Neural cell (in vitro differentiated cells): ENCODE data around the gene DMXL1. TPM values are rescaled to one million over a fixed set of nuclear protein-coding genes. Genes with fewer than 3 reads are reported as not detected.

Experiments used
- H2AFZ ChIP-seq: fragments of 200-600, 300-800 bp; sonication (generic), shearing (Covaris generic); 2 replicates; pipeline ENCODE4 v1.6.0; 2014; ENCODE audit warnings: low read depth, mild to moderate bottlenecking, antibody characterized with exemption, low read length, moderate library complexity
- H3F3A ChIP-seq: fragments of 200-600 bp; shearing (Covaris generic); 2 replicates; pipeline ENCODE4 v1.6.1; 2016; ENCODE audit warnings: mild to moderate bottlenecking, moderate library complexity, mixed read lengths, antibody characterized with exemption, low read length; ENCODE audit not compliant: insufficient read depth, poor library complexity, severe bottlenecking
- H3K27ac ChIP-seq: fragments of 200-600, 300-800 bp; sonication (generic), shearing (Covaris generic); 2 replicates; pipeline ENCODE4 v1.5.1; 2014; ENCODE audit warnings: mild to moderate bottlenecking, low read length, moderate library complexity
- H3K27me3 ChIP-seq: fragments of 300-800, 200-600 bp; sonication (generic), shearing (Covaris generic); 2 replicates; pipeline ENCODE4 v1.6.0; 2014; ENCODE audit warnings: mild to moderate bottlenecking, low read depth, low read length, moderate library complexity; ENCODE audit not compliant: insufficient read depth
- H3K36me3 ChIP-seq: fragments of 300-800, 200-600 bp; sonication (generic), shearing (Covaris generic); 2 replicates; pipeline ENCODE4 v1.5.1; 2014; ENCODE audit warnings: mild to moderate bottlenecking, antibody characterized with exemption, low read length, moderate library complexity; ENCODE audit not compliant: insufficient read depth
- H3K4me2 ChIP-seq: fragments of 300-800, 200-600 bp; sonication (generic), shearing (Covaris generic); 2 replicates; pipeline ENCODE4 v1.6.0; 2014; ENCODE audit warnings: mild to moderate bottlenecking, low read length
- H3K4me3 ChIP-seq: fragments of 300-800, 200-600 bp; sonication (generic), shearing (Covaris generic); 2 replicates; pipeline ENCODE4 v1.5.1; 2014; ENCODE audit warnings: mild to moderate bottlenecking, low read length, moderate library complexity
- H3K79me2 ChIP-seq: fragments of 200-600 bp; shearing (Covaris generic); replicated peaks from 2 replicates; pipeline ENCODE4 v1.6.0; 2014; ENCODE audit warnings: mild to moderate bottlenecking, low read length, moderate library complexity; ENCODE audit not compliant: insufficient read depth
- H3K9ac ChIP-seq: fragments of 300-800, 200-600 bp; sonication (generic), shearing (Covaris generic); 2 replicates; pipeline ENCODE4 v1.6.1; 2016; ENCODE audit warnings: mild to moderate bottlenecking, low read length, mixed read lengths
- H3K9me2 ChIP-seq: fragments of 200-600 bp; shearing (Covaris generic); 2 replicates; pipeline ENCODE4 v1.6.1; 2016; ENCODE audit warnings: mild to moderate bottlenecking, low read length, mixed read lengths; ENCODE audit not compliant: insufficient read depth
- H3K9me3 ChIP-seq: fragments of 200-600, 300-800 bp; sonication (generic), shearing (Covaris generic); 2 replicates; pipeline ENCODE4 v1.6.1; 2016; ENCODE audit warnings: mild to moderate bottlenecking, mixed run types, low read length, moderate library complexity, mixed read lengths
- H4K20me1 ChIP-seq: fragments of 200-600 bp; shearing (Covaris generic); 2 replicates; pipeline ENCODE4 v1.6.1; 2016; ENCODE audit warnings: mild to moderate bottlenecking, mixed run types; ENCODE audit not compliant: insufficient read depth
- CTCF ChIP-seq: fragments of 450-650 bp; IDR thresholded peaks from 2 replicates; pipeline ENCODE4 v1.5.1; 2014; ENCODE audit warnings: antibody characterized with exemption, mild to moderate bottlenecking, moderate library complexity; ENCODE audit not compliant: poor library complexity, severe bottlenecking
- EP300 ChIP-seq: fragments of 450-650 bp; conservative IDR thresholded peaks from 2 replicates; pipeline ENCODE4 v1.6.1; 2014; ENCODE audit warnings: antibody characterized with exemption, mild to moderate bottlenecking, moderate library complexity; ENCODE audit not compliant: poor library complexity, severe bottlenecking
- EZH2 ChIP-seq: fragments of 200-600, 300-800 bp; shearing (Covaris generic), sonication (generic); IDR thresholded peaks from 2 replicates; pipeline ENCODE4 v1.6.1; 2014; ENCODE audit warnings: antibody characterized with exemption, low read length, borderline replicate concordance, mild to moderate bottlenecking; ENCODE audit not compliant: insufficient read depth, poor library complexity, severe bottlenecking
- MXI1 ChIP-seq: fragments of 450-650 bp; conservative IDR thresholded peaks from 2 replicates; pipeline ENCODE4 v1.6.1; 2014; ENCODE audit warnings: antibody characterized with exemption, mild to moderate bottlenecking; ENCODE audit not compliant: poor library complexity, severe bottlenecking
- POLR2AphosphoS5 ChIP-seq: IDR thresholded peaks from 2 replicates; pipeline ENCODE4 v1.6.1; 2012
- RAD21 ChIP-seq: fragments of 450-650 bp; conservative IDR thresholded peaks from 2 replicates; pipeline ENCODE4 v1.6.1; 2014; ENCODE audit warnings: antibody characterized with exemption, mild to moderate bottlenecking, moderate library complexity
- REST ChIP-seq: IDR thresholded peaks from 2 replicates; pipeline ENCODE4 v1.6.1; 2012; ENCODE audit warnings: borderline replicate concordance
- SMC3 ChIP-seq: fragments of 450-650 bp; conservative IDR thresholded peaks from 2 replicates; pipeline ENCODE4 v1.6.1; 2014; ENCODE audit warnings: antibody characterized with exemption, mild to moderate bottlenecking, moderate library complexity; ENCODE audit not compliant: poor library complexity
- TAF1 ChIP-seq: IDR thresholded peaks from 2 replicates; pipeline ENCODE4 v1.6.1; 2012; ENCODE audit warnings: low read depth
- polyA plus RNA-seq: library from polyadenylated mRNA; depleted of rRNA; stranded (reverse); fragments of >200 nt; gene quantifications from 2 replicates; pipeline ENCODE4 v1.2.3, GENCODE V29; 2014

The DMXL1 gene
- polyA plus RNA-seq, 1 donor from 2014 or later, result 46.9 TPM

GRCh38 chr5:119270121-119270565 is 199.3 kb downstream of the DMXL1 start:
- Histone ChIP-seq H3K79me2 (no peaks in the 10 kb centered on the region), H3K9ac (no peak overlapping the region), H3K4me3 (no peak overlapping the region)

More at GRCh38 chr5:119270121-119270565, 199.3 kb downstream of the DMXL1 start:
- no peaks in the 10 kb centered on the region for H3K9me2 ChIP-seq
- no peak overlapping the region for H3K27ac ChIP-seq
- TF ChIP-seq SMC3 (no peak), CTCF (no peak), EP300 (no peak), MXI1 (no peak), POLR2AphosphoS5 (no peak), EZH2 (no peak), RAD21 (no peak), TAF1 (no peak), REST (no peak)
- no peak overlapping the region for H2AFZ ChIP-seq
- H3F3A ChIP-seq, result no peaks in the 10 kb centered on the region
- H4K20me1 ChIP-seq, result no peaks in the 10 kb centered on the region
- peaks cover 10% of the 10 kb centered on the region for H3K27me3 ChIP-seq
- no peaks in the 10 kb centered on the region for H3K36me3 ChIP-seq
- H3K4me2 ChIP-seq, result no peak overlapping the region
- no peaks in the 10 kb centered on the region for H3K9me3 ChIP-seq
